GM23338 (cell line): ENCODE data around the gene DAD1. TPM values are rescaled to one million over a fixed set of nuclear protein-coding genes. Genes with fewer than 3 reads are reported as not detected.

Source experiments
- ATAC-seq: fragments of 200-7000 bp; cut with Tn5 transposase; 3 replicates; pipeline ENCODE4 v1.9.1; 2020
- DNase-seq: peaks from one replicate; pipeline ENCODE4 v3.0.0-alpha.2; 2015; ENCODE audit warnings: low spot score
- H2AFZ ChIP-seq: fragments of 200-600 bp; sonication (generic); 2 replicates; pipeline ENCODE4 v1.8.0; 2016; ENCODE audit warnings: antibody characterized with exemption, mild to moderate bottlenecking, moderate library complexity
- H3F3A ChIP-seq: fragments of 200-600 bp; sonication (generic); replicated peaks from 2 replicates; pipeline ENCODE4 v1.8.0; 2017; ENCODE audit warnings: antibody characterized with exemption, mixed run types, low read depth
- H3K27ac ChIP-seq: fragments of 200-600 bp; sonication (generic); 2 replicates; pipeline ENCODE4 v1.6.1; 2016; ENCODE audit warnings: low read depth
- H3K27me3 ChIP-seq: fragments of 200-600 bp; sonication (generic); 2 replicates; pipeline ENCODE4 v1.8.0; 2016; ENCODE audit warnings: mild to moderate bottlenecking, mixed run types, moderate library complexity; ENCODE audit not compliant: insufficient read depth
- H3K36me3 ChIP-seq: fragments of 200-600 bp; sonication (generic); 2 replicates; pipeline ENCODE4 v1.8.0; 2016; ENCODE audit warnings: mild to moderate bottlenecking; ENCODE audit not compliant: insufficient read depth
- H3K4me1 ChIP-seq: fragments of 200-600 bp; sonication (generic); 2 replicates; pipeline ENCODE4 v1.8.0; 2016; ENCODE audit warnings: mild to moderate bottlenecking, moderate library complexity; ENCODE audit not compliant: insufficient read depth
- H3K4me2 ChIP-seq: fragments of 200-600 bp; sonication (generic); 2 replicates; pipeline ENCODE4 v1.7.1; 2017; ENCODE audit warnings: mixed run types
- H3K4me3 ChIP-seq: fragments of 200-600 bp; sonication (generic); 2 replicates; pipeline ENCODE4 v1.6.1; 2016; ENCODE audit warnings: mixed run types
- H3K79me2 ChIP-seq: fragments of 200-600 bp; sonication (generic); replicated peaks from 2 replicates; pipeline ENCODE4 v1.8.0; 2017; ENCODE audit warnings: mild to moderate bottlenecking; ENCODE audit not compliant: insufficient read depth
- H3K9me2 ChIP-seq: fragments of 200-600 bp; sonication (generic); 2 replicates; pipeline ENCODE4 v1.8.0; 2017; ENCODE audit not compliant: insufficient read depth
- H4K20me1 ChIP-seq: fragments of 200-600 bp; sonication (generic); replicated peaks from 2 replicates; pipeline ENCODE4 v1.8.0; 2017; ENCODE audit warnings: mild to moderate bottlenecking; ENCODE audit not compliant: insufficient read depth
- H3K27ac Mint-ChIP-seq: 2 replicates; pipeline ENCODE4 v1.8.0; 2020; ENCODE audit warnings: inconsistent platforms, mild to moderate bottlenecking, moderate library complexity, mixed read lengths
- H3K27me3 Mint-ChIP-seq: 3 replicates; pipeline ENCODE4 v1.8.0; 2022; ENCODE audit warnings: low read depth, mild to moderate bottlenecking, moderate library complexity, mixed read lengths, inconsistent platforms; ENCODE audit not compliant: insufficient read depth, poor library complexity
- H3K36me3 Mint-ChIP-seq: 3 replicates; pipeline ENCODE4 v1.8.0; 2021; ENCODE audit warnings: low read depth, mild to moderate bottlenecking, inconsistent platforms, moderate library complexity, mixed read lengths
- H3K4me1 Mint-ChIP-seq: 3 replicates; pipeline ENCODE4 v1.8.0; 2020; ENCODE audit warnings: mild to moderate bottlenecking, inconsistent platforms, mixed read lengths
- H3K4me3 Mint-ChIP-seq: 3 replicates; pipeline ENCODE4 v1.8.0; 2021; ENCODE audit warnings: moderate library complexity, mild to moderate bottlenecking, inconsistent platforms, mixed read lengths
- H3K9me3 Mint-ChIP-seq: 3 replicates; pipeline ENCODE4 v1.8.0; 2020; ENCODE audit warnings: moderate library complexity, mild to moderate bottlenecking, inconsistent platforms, mixed read lengths
- CREB1 ChIP-seq: fragments of 250-450 bp; sonication (Bioruptor Pico); IDR thresholded peaks from 2 replicates; pipeline ENCODE4 v1.5.0; 2020; ENCODE audit warnings: low read depth, mild to moderate bottlenecking, moderate library complexity
- CTCF ChIP-seq, 2 experiments: fragments of 200-600 bp in 1 of 2; sonication (generic) in 1 of 2; conservative IDR thresholded peaks; 2 replicates each; pipeline versions ENCODE4 v1.5.1 to v1.6.1; 2016 to 2017; ENCODE audit warnings: antibody characterized with exemption in 2 of 2, low read depth in 2 of 2, mild to moderate bottlenecking in 2 of 2, moderate library complexity in 1 of 2
- ETS1 ChIP-seq: IDR thresholded peaks from 2 replicates; pipeline ENCODE4 v1.6.1; 2016; ENCODE audit warnings: antibody characterized with exemption
- EZH2 ChIP-seq: fragments of 200-600 bp; sonication (generic); IDR thresholded peaks from one replicate; pipeline ENCODE4 v1.8.0; 2017; ENCODE audit warnings: antibody characterized with exemption, mild to moderate bottlenecking, low read depth; ENCODE audit not compliant: unreplicated experiment
- EZH2phosphoT487 ChIP-seq: fragments of 200-600 bp; sonication (generic); IDR thresholded peaks from one replicate; pipeline ENCODE4 v1.8.1; 2018; ENCODE audit warnings: antibody characterized with exemption; ENCODE audit not compliant: unreplicated experiment
- JUNB ChIP-seq: IDR thresholded peaks from one replicate; pipeline ENCODE4 v1.6.1; 2016; ENCODE audit warnings: antibody characterized with exemption; ENCODE audit not compliant: unreplicated experiment
- NANOG ChIP-seq: IDR thresholded peaks from 2 replicates; pipeline ENCODE4 v1.6.1; 2016; ENCODE audit warnings: antibody characterized with exemption, borderline replicate concordance
- POLR2AphosphoS5 ChIP-seq: IDR thresholded peaks from 2 replicates; pipeline ENCODE4 v1.6.1; 2016; ENCODE audit warnings: antibody characterized with exemption, low read depth
- STAT1 ChIP-seq: IDR thresholded peaks from one replicate; pipeline ENCODE4 v1.6.1; 2016; ENCODE audit warnings: antibody characterized with exemption; ENCODE audit not compliant: unreplicated experiment
- ZNF114 ChIP-seq: fragments of 250-450 bp; sonication (Bioruptor Pico); IDR thresholded peaks from 2 replicates; pipeline ENCODE4 v1.5.0; 2020; ENCODE audit warnings: mild to moderate bottlenecking, moderate library complexity
- ZNF331 ChIP-seq: fragments of 250-450 bp; sonication (Bioruptor Pico); IDR thresholded peaks from 2 replicates; pipeline ENCODE4 v1.5.0; 2020; ENCODE audit warnings: low read depth, mild to moderate bottlenecking, moderate library complexity
- ZNF462 ChIP-seq: fragments of 250-450 bp; sonication (Bioruptor Pico); IDR thresholded peaks from 2 replicates; pipeline ENCODE4 v1.5.0; 2020; ENCODE audit warnings: mild to moderate bottlenecking, moderate library complexity
- polyA plus RNA-seq: library from polyadenylated mRNA; unstranded; fragments of >200 nt; fragmentation: Nextera tagmentation; extraction: Ambion mirVana; gene quantifications from 2 replicates; pipeline ENCODE4 v1.2.1, GENCODE V29; 2016
- total RNA-seq: library from RNA; depleted of rRNA; stranded (reverse); fragments of >200 nt; shearing (Covaris generic); gene quantifications from 2 replicates; pipeline ENCODE4 v1.2.3, GENCODE V29; 2014
- TF ChIP-seq, protein P1 (sequence below): IDR thresholded peaks from one replicate; pipeline ENCODE4 v1.6.1; 2018; ENCODE audit warnings: antibody characterized with exemption; ENCODE audit not compliant: unreplicated experiment

DAD1 gene
- total and polyA plus RNA-seq, 2 experiments from 2014 or later, result 180 to 252 TPM

GRCh38 chr14:22552827-22553076, 36.3 kb downstream of the DAD1 start:
- no peak overlapping the region; the same call in 2 of the 3 replicates for H3K4me3 Mint-ChIP-seq
- peaks cover 14% of the 10 kb centered on the region for H3K27me3 Mint-ChIP-seq
- H3K36me3 Mint-ChIP-seq, result no peaks in the 10 kb centered on the region; the same call in 2 of the 3 replicates

More at GRCh38 chr14:22552827-22553076, 36.3 kb downstream of the DAD1 start:
- H3K27me3 ChIP-seq, result no peaks in the 10 kb centered on the region
- no peaks in the 10 kb centered on the region for H3K79me2 ChIP-seq
- H3K4me2 ChIP-seq, result no peak overlapping the region
- peaks cover 5% of the 10 kb centered on the region for H3F3A ChIP-seq
- H3K36me3 ChIP-seq, result no peaks in the 10 kb centered on the region
- no peak for DNase-seq
- TF ChIP-seq EZH2, result no peak
- no peak for TF ChIP-seq ZNF331 (CRISPR knock-in tag)
- no peak for TF ChIP-seq STAT1
- TF ChIP-seq ZNF114, result no peak
- TF ChIP-seq POLR2AphosphoS5, result no peak
- TF ChIP-seq JUNB, result no peak
- no peak for TF ChIP-seq EZH2phosphoT487
- no peak for TF ChIP-seq NANOG
- TF ChIP-seq ETS1, result no peak
- TF ChIP-seq ZNF462 (CRISPR knock-in tag), result no peak
- TF ChIP-seq, protein P1, sequence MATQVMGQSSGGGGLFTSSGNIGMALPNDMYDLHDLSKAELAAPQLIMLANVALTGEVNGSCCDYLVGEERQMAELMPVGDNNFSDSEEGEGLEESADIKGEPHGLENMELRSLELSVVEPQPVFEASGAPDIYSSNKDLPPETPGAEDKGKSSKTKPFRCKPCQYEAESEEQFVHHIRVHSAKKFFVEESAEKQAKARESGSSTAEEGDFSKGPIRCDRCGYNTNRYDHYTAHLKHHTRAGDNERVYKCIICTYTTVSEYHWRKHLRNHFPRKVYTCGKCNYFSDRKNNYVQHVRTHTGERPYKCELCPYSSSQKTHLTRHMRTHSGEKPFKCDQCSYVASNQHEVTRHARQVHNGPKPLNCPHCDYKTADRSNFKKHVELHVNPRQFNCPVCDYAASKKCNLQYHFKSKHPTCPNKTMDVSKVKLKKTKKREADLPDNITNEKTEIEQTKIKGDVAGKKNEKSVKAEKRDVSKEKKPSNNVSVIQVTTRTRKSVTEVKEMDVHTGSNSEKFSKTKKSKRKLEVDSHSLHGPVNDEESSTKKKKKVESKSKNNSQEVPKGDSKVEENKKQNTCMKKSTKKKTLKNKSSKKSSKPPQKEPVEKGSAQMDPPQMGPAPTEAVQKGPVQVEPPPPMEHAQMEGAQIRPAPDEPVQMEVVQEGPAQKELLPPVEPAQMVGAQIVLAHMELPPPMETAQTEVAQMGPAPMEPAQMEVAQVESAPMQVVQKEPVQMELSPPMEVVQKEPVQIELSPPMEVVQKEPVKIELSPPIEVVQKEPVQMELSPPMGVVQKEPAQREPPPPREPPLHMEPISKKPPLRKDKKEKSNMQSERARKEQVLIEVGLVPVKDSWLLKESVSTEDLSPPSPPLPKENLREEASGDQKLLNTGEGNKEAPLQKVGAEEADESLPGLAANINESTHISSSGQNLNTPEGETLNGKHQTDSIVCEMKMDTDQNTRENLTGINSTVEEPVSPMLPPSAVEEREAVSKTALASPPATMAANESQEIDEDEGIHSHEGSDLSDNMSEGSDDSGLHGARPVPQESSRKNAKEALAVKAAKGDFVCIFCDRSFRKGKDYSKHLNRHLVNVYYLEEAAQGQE, result no peak
- no peak for TF ChIP-seq CREB1 (CRISPR knock-in tag)
- no peak for TF ChIP-seq CTCF (conservative IDR thresholded peaks at IDR 0.05; ENCODE audit: low read depth in 2 of 2)
- H3K9me2 ChIP-seq, result no peaks in the 10 kb centered on the region
- peaks cover 39% of the 10 kb centered on the region for H3K4me1 ChIP-seq
- no peak for ATAC-seq
- no peaks in the 10 kb centered on the region; the same call in 2 of the 3 replicates for H3K9me3 Mint-ChIP-seq
- H4K20me1 ChIP-seq, result no peaks in the 10 kb centered on the region
- peaks cover 57% of the 10 kb centered on the region for H3K4me1 Mint-ChIP-seq
- H3K27ac Mint-ChIP-seq, result no peak overlapping the region; the same call in 1 of the 2 replicates
- no peak overlapping the region for H2AFZ ChIP-seq
- H3K4me3 ChIP-seq, result no peak overlapping the region
- no peak overlapping the region for H3K27ac ChIP-seq
